Activated CD8-positive, alpha-beta T cell treated with anti-CD3 and anti-CD28 coated beads for 36 hours (primary cell): Measurements from ENCODE around the gene FAF1. TPM values are rescaled to one million over a fixed set of nuclear protein-coding genes. Genes with fewer than 3 reads are reported as not detected.

ENCODE experiments used
- ATAC-seq: fragments of 200-7000 bp; cut with Tn5 transposase; one replicate; pipeline ENCODE4 v1.10.0; 2021; ENCODE audit warnings: mild to moderate bottlenecking, moderate library complexity
- CTCF ChIA-PET: fragments of 350-600 bp; sonication (Branson Sonifier 250); formaldehyde crosslinking; loops from one replicate; lab custom pipeline; 2021; ENCODE audit warnings: antibody characterized with exemption; lab: Charles Lee
- POLR2A ChIA-PET: fragments of 350-600 bp; sonication (Branson Sonifier 250); formaldehyde crosslinking; loops from one replicate; lab custom pipeline; 2021; ENCODE audit warnings: antibody characterized with exemption; lab: Charles Lee
- DNase-seq: peaks from one replicate; pipeline ENCODE4 v3.0.0-alpha.2; 2020
- H3K27ac Mint-ChIP-seq: one replicate; pipeline ENCODE4 v1.8.0; 2021; ENCODE audit warnings: mild to moderate bottlenecking, mixed read lengths
- H3K27me3 Mint-ChIP-seq: one replicate; pipeline ENCODE4 v1.8.0; 2021; ENCODE audit warnings: mixed read lengths
- H3K36me3 Mint-ChIP-seq: one replicate; pipeline ENCODE4 v1.8.0; 2021; ENCODE audit warnings: low read depth, mixed read lengths
- H3K4me1 Mint-ChIP-seq: one replicate; pipeline ENCODE4 v1.8.0; 2021; ENCODE audit warnings: low read depth, mixed read lengths
- H3K4me3 Mint-ChIP-seq: one replicate; pipeline ENCODE4 v1.8.0; 2021; ENCODE audit warnings: mild to moderate bottlenecking, moderate library complexity, mixed read lengths
- H3K9me3 Mint-ChIP-seq: one replicate; pipeline ENCODE4 v1.8.0; 2021; ENCODE audit warnings: mixed read lengths
- CTCF ChIP-seq: fragments of 200-600 bp; IDR thresholded peaks from one replicate; pipeline ENCODE4 v1.8.0; 2022; ENCODE audit warnings: antibody characterized with exemption, mild to moderate bottlenecking
- intact Hi-C: fragments of 100-400 bp; cut with micrococcal nuclease; formaldehyde crosslinking; loops from one replicate; pipeline ENCODE4 v1.10.0; 2022
- total RNA-seq, 2 experiments: library from RNA; stranded (reverse); gene quantifications; one replicate each; pipeline ENCODE4 v1.2.3, GENCODE V29; 2021

Gene FAF1
- total RNA-seq, 2 experiments from 2014 or later: 82.2 to 87.0 TPM

GRCh38 chr1:50857702-50858101, 102.4 kb downstream of the FAF1 start:
- peaks cover 17% of the 10 kb centered on the region for H3K4me1 Mint-ChIP-seq
- DNase-seq: no peak
- ChIA-PET CTCF (interaction anchor here (1.3 to 1.5 kb wide), 2 partner anchors 15 to 334 kb away, joined by 6 to 7 read pairs; no protein-coding TSS in a partner anchor), POLR2A (no interaction called here)
- H3K36me3 Mint-ChIP-seq: peaks cover 19% of the 10 kb centered on the region
- H3K27ac Mint-ChIP-seq: no peak overlapping the region
- intact Hi-C loops: no loop called here
- H3K9me3 Mint-ChIP-seq: peaks cover 24% of the 10 kb centered on the region
- no peak for TF ChIP-seq CTCF
- H3K4me3 Mint-ChIP-seq: no peak overlapping the region
- no peaks in the 10 kb centered on the region for H3K27me3 Mint-ChIP-seq
- ATAC-seq: no peak

GRCh38 chr1:50853325-50853724, 106.7 kb downstream of the FAF1 start:
- Mint-ChIP-seq H3K36me3 (peaks cover 5% of the 10 kb centered on the region), H3K27me3 (no peaks in the 10 kb centered on the region)
- TF ChIP-seq CTCF: no peak

GRCh38 chr1:50852889-50853288, 107.2 kb downstream of the FAF1 start:
- intact Hi-C loops: no loop called here
- Mint-ChIP-seq H3K27ac (no peak overlapping the region), H3K9me3 (peaks cover 6% of the 10 kb centered on the region), H3K4me1 (peaks cover 5% of the 10 kb centered on the region), H3K36me3 (peaks cover 7% of the 10 kb centered on the region), H3K27me3 (no peaks in the 10 kb centered on the region), H3K4me3 (no peak overlapping the region)
- DNase-seq: no peak
- POLR2A ChIA-PET: no interaction called here
- no peak for ATAC-seq
- no peak for TF ChIP-seq CTCF
- CTCF ChIA-PET: interaction anchor here (0.7 kb wide), 1 partner anchor 20 kb away, joined by 3 read pairs; no protein-coding TSS in a partner anchor

More at GRCh38 chr1:50853325-50853724, 106.7 kb downstream of the FAF1 start:
- ChIA-PET CTCF (no interaction called here), POLR2A (no interaction called here)
- DNase-seq (no peak), ATAC-seq (no peak)
- intact Hi-C loops: no loop called here
- Mint-ChIP-seq H3K4me3 (no peak overlapping the region), H3K27ac (no peak overlapping the region), H3K4me1 (peaks cover 5% of the 10 kb centered on the region), H3K9me3 (peaks cover 3% of the 10 kb centered on the region)

GRCh38 chr1:50851466-50851865, 108.6 kb downstream of the FAF1 start:
- ATAC-seq: no peak
- intact Hi-C loops: no loop called here
- Mint-ChIP-seq H3K4me1 (peaks cover 13% of the 10 kb centered on the region), H3K27me3 (no peaks in the 10 kb centered on the region), H3K4me3 (no peak overlapping the region), H3K27ac (no peak overlapping the region), H3K9me3 (peaks cover 12% of the 10 kb centered on the region), H3K36me3 (peaks cover 17% of the 10 kb centered on the region)
- ChIA-PET CTCF (interaction anchor here (1.6 kb wide), 1 partner anchor 338 kb away, joined by 4 read pairs; no protein-coding TSS in a partner anchor), POLR2A (no interaction called here)
- DNase-seq: no peak
- TF ChIP-seq CTCF: no peak

- DNase-seq (no peak), ATAC-seq (no peak)
- intact Hi-C loops: no loop called here
- Mint-ChIP-seq H3K4me3 (no peak overlapping the region), H3K36me3 (peaks cover 20% of the 10 kb centered on the region), H3K9me3 (peaks cover 12% of the 10 kb centered on the region), H3K27ac (no peak overlapping the region), H3K27me3 (no peaks in the 10 kb centered on the region), H3K4me1 (peaks cover 14% of the 10 kb centered on the region)
- no peak for TF ChIP-seq CTCF
- POLR2A ChIA-PET: no interaction called here
- CTCF ChIA-PET: interaction anchor here (1.6 kb wide), 1 partner anchor 338 kb away, joined by 4 read pairs; no protein-coding TSS in a partner anchor
Observed at GRCh38 chr1:50851034-50851433, 109.0 kb downstream of the FAF1 start.
